Heart left ventricle (tissue), 16 donors: ENCODE data around the gene TMIE. TPM values are rescaled to one million over a fixed set of nuclear protein-coding genes. Genes with fewer than 3 reads are reported as not detected.

ENCODE experiments used
- ATAC-seq, 4 donors: fragments of 200-7000 bp; cut with Tn5 transposase; one replicate each; pipeline ENCODE4 v1.9.1; 2020 to 2022; ENCODE audit warnings: moderate library complexity in 4 of 4, mild to moderate bottlenecking in 3 of 4, moderate number of reproducible peaks in 1 of 4
- DNase-seq, 5 donors: peaks; one replicate each; pipeline ENCODE4 v3.0.0-alpha.2; 2020
- H3K27ac ChIP-seq, 12 donors: fragments of 200-600 bp; sonication (generic) in 4 of 12; one replicate each; pipeline versions ENCODE4 v1.5.0 to v1.8.0; 2016 to 2022; ENCODE audit warnings: mild to moderate bottlenecking in 2 of 12
- H3K27me3 ChIP-seq, 9 donors: fragments of 200-600 bp; sonication (generic) in 2 of 9; one replicate each; pipeline versions ENCODE4 v1.5.1 to v1.8.0; 2016 to 2022; ENCODE audit warnings: mild to moderate bottlenecking in 3 of 9
- H3K36me3 ChIP-seq, 9 donors: fragments of 200-600 bp; sonication (generic) in 2 of 9; one replicate each; pipeline versions ENCODE4 v1.5.0 to v1.8.0; 2018 to 2022; ENCODE audit warnings: mild to moderate bottlenecking in 2 of 9
- H3K4me1 ChIP-seq, 12 donors: fragments of 200-600 bp; sonication (generic) in 4 of 12; one replicate each; pipeline versions ENCODE4 v1.5.0 to v1.8.0; 2016 to 2022; ENCODE audit warnings: mild to moderate bottlenecking in 3 of 12
- H3K4me3 ChIP-seq, 12 donors: fragments of 200-600 bp; sonication (generic) in 4 of 12; one replicate each; pipeline versions ENCODE4 v1.5.0 to v1.8.0; 2017 to 2022; ENCODE audit warnings: mild to moderate bottlenecking in 9 of 12, moderate library complexity in 4 of 12
- H3K9me3 ChIP-seq, 12 donors: fragments of 200-600 bp; sonication (generic) in 4 of 12; one replicate each; pipeline versions ENCODE4 v1.5.0 to v1.8.0; 2016 to 2022; ENCODE audit warnings: mild to moderate bottlenecking in 1 of 12
- CTCF ChIP-seq, 12 donors: fragments of 200-600 bp; sonication (generic) in 4 of 12; IDR thresholded peaks; one replicate each; pipeline versions ENCODE4 v1.5.0 to v1.8.0; 2018 to 2022; ENCODE audit warnings: antibody characterized with exemption in 12 of 12, mild to moderate bottlenecking in 5 of 12
- POLR2A ChIP-seq, 2 donors: fragments of 450-650 bp; IDR thresholded peaks; one replicate each; pipeline ENCODE4 v1.6.1; 2017; ENCODE audit warnings: antibody characterized with exemption in 2 of 2, mild to moderate bottlenecking in 2 of 2, moderate library complexity in 2 of 2
- WGBS, 4 donors: extraction: QIAGEN DNeasy Blood & Tissue Kit in 2 of 4; methylation state at CpG; one replicate each; pipeline versions ENCODE4 v1.1.5 to v1.1.7; 2013 to 2018; 5-methylcytosine and 5-hydroxymethylcytosine counted together
- intact Hi-C, 10 donors: fragments of 100-400 bp; cut with DNase I; formaldehyde crosslinking; loops; one replicate each; pipeline versions ENCODE4 v1.11.1 to v1.14.2; 2022
- polyA plus RNA-seq, 2 donors: library from polyadenylated mRNA; stranded (reverse); fragments of 200-250 nt; gene quantifications; one replicate each; pipeline ENCODE4 v1.2.3, GENCODE V29; 2013
- total RNA-seq, 9 donors: library from RNA; depleted of rRNA in 2 of 9; stranded (reverse); fragments of >200 nt in 2 of 9; fragmentation: NEBNext Ultra II Directional in 3 of 9; extraction: Animal tissue kit (Norgen Biotek cat#: 25700) in 3 of 9; gene quantifications; one replicate each; pipeline versions ENCODE4 v1.1.0 to v1.2.4, GENCODE V29; 2016 to 2023
- donor health status: ischemic (EF 13 %, LVEDD 7.1; RV severe dilation, severe dysfunction).
- donor health status: healthy with polysubstance abuse.
- donor health status: DM: no; HTN: yes; CAD: no.
- donor health status: DM: no; HTN: no; CAD: no.
- donor health status: ischemic (EF 25% LVEDD 6.9; RV normal size, moderate dysfunction).
- donor health status: ischemic (EF 25% LVEDD 5.7; RV mildly dilated, moderate dysfunction).
- donor health status: healthy.
- donor health status: DM: yes; HTN: yes; CAD: no.
- donor health status: ischemic (EF 35%, LVEDD 5.7; RV mildly dilated, moderate dysfunction).
- donor health status: nonischemic (EF 11% LVEDD 7.7; RV severe dilation, severe dysfunction).
- donor health status: DM: yes; HTN: yes; CAD: no.
- donor health status: PGD.
- donor health status: ischemic (EF 29% LVEDD 5.4; RV normal size, mild dysfunction).
- donor health status: nonischemic (EF 23%, LVEDD 6.1; RV moderate dilation, normal function).

The TMIE gene
- total and polyA plus RNA-seq, 11 donors = 0.46 to 0.95 (median 0.61) TPM; not detected in 1

- Histone ChIP-seq H3K27me3 (no peaks in the 10 kb centered on the region), H3K36me3 (no peaks in the 10 kb centered on the region), H3K9me3 (no peaks in the 10 kb centered on the region), H3K4me1 (peaks cover 0 to 16% (median 0%) of the 10 kb centered on the region in 12 donors), H3K27ac (no peak overlapping the region), H3K4me3 (no peak overlapping the region)
- no peak for ATAC-seq
- intact Hi-C loops = loop anchor here in 8 of 10 donors (5.0 to 10.0 kb wide), 11 partner anchors 137 to 667 kb away; partner anchors contain the start of genes MYL3 (in 1 of the 8) and SETD2 (in 1 of the 8)
- TF ChIP-seq CTCF (IDR thresholded peaks at IDR 0.05) (no peak), POLR2A (IDR thresholded peaks at IDR 0.05) (no peak)
- peak in 3 of 5 donors; percentile 5 to 40 (median 15) for DNase-seq
- 87 to 97% (median 93%) methylated on average over 3 to 7 of the region's 7 CpGs for WGBS, 4 donors
Observed at GRCh38 chr3:46707601-46708011, 6.4 kb downstream of the TMIE start.

- no peak for ATAC-seq
- no peak overlapping the region for H3K27ac ChIP-seq
- no peaks in the 10 kb centered on the region for H3K36me3 ChIP-seq
- intact Hi-C loops = loop anchor here in 8 of 10 donors (5.0 to 10.0 kb wide), 11 partner anchors 136 to 666 kb away; partner anchors contain the start of genes MYL3 (in 1 of the 8) and SETD2 (in 1 of the 8)
- TF ChIP-seq CTCF (IDR thresholded peaks at IDR 0.05) = no peak
- TF ChIP-seq POLR2A (IDR thresholded peaks at IDR 0.05) = no peak
- peaks cover 0 to 16% (median 0%) of the 10 kb centered on the region in 12 donors for H3K4me1 ChIP-seq
- 83 to 99% (median 89%) methylated on average over 9 to 11 of the region's 11 CpGs for WGBS, 4 donors
- no peaks in the 10 kb centered on the region for H3K9me3 ChIP-seq
- DNase-seq = peak in 3 of 5 donors; percentile 6 to 51 (median 15)
- H3K27me3 ChIP-seq = no peaks in the 10 kb centered on the region
- no peak overlapping the region for H3K4me3 ChIP-seq
Observed at GRCh38 chr3:46708401-46709156, 7.4 kb downstream of the TMIE start.

GRCh38 chr3:46709157-46709654 is 8.0 kb downstream of the TMIE start:
- H3K9me3 ChIP-seq = no peaks in the 10 kb centered on the region
- intact Hi-C loops = loop anchor here in 8 of 10 donors (5.0 to 10.0 kb wide), 11 partner anchors 136 to 666 kb away; partner anchors contain the start of genes MYL3 (in 1 of the 8) and SETD2 (in 1 of the 8)
- no peak for DNase-seq
- TF ChIP-seq CTCF (IDR thresholded peaks at IDR 0.05) (no peak), POLR2A (IDR thresholded peaks at IDR 0.05) (no peak)
- no peak overlapping the region for H3K4me3 ChIP-seq
- peaks cover 0 to 16% (median 0%) of the 10 kb centered on the region in 12 donors for H3K4me1 ChIP-seq
- 93 to 99% (median 96%) methylated on average over 7 of the region's 7 CpGs for WGBS, 4 donors
- no peaks in the 10 kb centered on the region for H3K27me3 ChIP-seq
- no peak overlapping the region for H3K27ac ChIP-seq
- ATAC-seq = no peak
- no peaks in the 10 kb centered on the region for H3K36me3 ChIP-seq

GRCh38 chr3:46709721-46710120 is 8.5 kb downstream of the TMIE start:
- Histone ChIP-seq H3K27ac (no peak overlapping the region), H3K27me3 (no peaks in the 10 kb centered on the region), H3K9me3 (no peaks in the 10 kb centered on the region), H3K4me1 (peaks cover 0 to 16% (median 0%) of the 10 kb centered on the region in 12 donors), H3K4me3 (no peak overlapping the region), H3K36me3 (no peaks in the 10 kb centered on the region)
- ATAC-seq = no peak
- peak in 1 of 5 donors; percentile 13 for DNase-seq
- TF ChIP-seq CTCF (IDR thresholded peaks at IDR 0.05) (no peak), POLR2A (IDR thresholded peaks at IDR 0.05) (no peak)
- intact Hi-C loops = loop anchor here in 8 of 10 donors (5.0 to 10.0 kb wide), 12 partner anchors 125 to 665 kb away; partner anchors contain the start of genes MYL3 (in 1 of the 8) and SETD2 (in 1 of the 8)
- 88 to 93% (median 89%) methylated on average over 5 to 6 of the region's 6 CpGs for WGBS, 4 donors
